Activated CD4-positive, alpha-beta T cell treated with anti-CD3 and anti-CD28 coated beads, Interleukin-2, amount 10 ng/mL, durations not matched to agents 7 days and 5 days (primary cell): Measurements from ENCODE around the gene SAP30L. TPM values are rescaled to one million over a fixed set of nuclear protein-coding genes. Genes with fewer than 3 reads are reported as not detected.
A peak's percentile ranks its signal among the peaks of the same experiment; 100 is the strongest.

Source experiments
- CTCF ChIA-PET: fragments of 350-600 bp; sonication (Branson Sonifier 250); formaldehyde crosslinking; loops from one replicate; lab custom pipeline; 2021; ENCODE audit warnings: antibody characterized with exemption; lab: Charles Lee
- POLR2A ChIA-PET: fragments of 350-600 bp; sonication (Branson Sonifier 250); formaldehyde crosslinking; loops from one replicate; lab custom pipeline; 2021; ENCODE audit warnings: antibody characterized with exemption; lab: Charles Lee
- DNase-seq: peaks from one replicate; pipeline ENCODE4 v3.0.0-alpha.2; 2020
- H3K27ac Mint-ChIP-seq: one replicate; pipeline ENCODE4 v1.8.0; 2021; ENCODE audit warnings: mild to moderate bottlenecking, moderate library complexity, mixed read lengths
- H3K27me3 Mint-ChIP-seq: one replicate; pipeline ENCODE4 v1.8.0; 2021; ENCODE audit warnings: mixed read lengths
- H3K36me3 Mint-ChIP-seq: one replicate; pipeline ENCODE4 v1.8.0; 2021; ENCODE audit warnings: low read depth, mixed read lengths
- H3K4me1 Mint-ChIP-seq: one replicate; pipeline ENCODE4 v1.8.0; 2021; ENCODE audit warnings: mixed read lengths
- H3K4me3 Mint-ChIP-seq: one replicate; pipeline ENCODE4 v1.8.0; 2021; ENCODE audit warnings: mild to moderate bottlenecking, moderate library complexity, mixed read lengths
- H3K9me3 Mint-ChIP-seq: one replicate; pipeline ENCODE4 v1.8.0; 2021; ENCODE audit warnings: mixed read lengths
- total RNA-seq, 2 experiments: library from RNA; stranded (reverse); gene quantifications; one replicate each; pipeline ENCODE4 v1.2.3, GENCODE V29; 2021

Gene SAP30L
- total RNA-seq, 2 experiments from 2014 or later = 46.8 to 47.4 TPM

- ChIA-PET CTCF (no interaction called here), POLR2A (no interaction called here)
- no peak for DNase-seq
- peak overlapping the region; percentile 49 for H3K4me3 Mint-ChIP-seq
- peaks cover 3% of the 10 kb centered on the region for H3K9me3 Mint-ChIP-seq
- peak overlapping the region; percentile 72 for H3K27ac Mint-ChIP-seq
- H3K36me3 Mint-ChIP-seq = peaks cover 5% of the 10 kb centered on the region
- peaks cover 28% of the 10 kb centered on the region for H3K4me1 Mint-ChIP-seq
- peaks cover 90% of the 10 kb centered on the region for H3K27me3 Mint-ChIP-seq
Observed at GRCh38 chr5:154479160-154479943, 33.6 kb downstream of the SAP30L start.

GRCh38 chr5:154479944-154480750 is 34.4 kb downstream of the SAP30L start:
- ChIA-PET CTCF (no interaction called here), POLR2A (no interaction called here)
- no peak overlapping the region for H3K27ac Mint-ChIP-seq
- peaks cover 3% of the 10 kb centered on the region for H3K9me3 Mint-ChIP-seq
- no peak for DNase-seq
- no peak overlapping the region for H3K4me3 Mint-ChIP-seq
- H3K27me3 Mint-ChIP-seq = peaks cover 90% of the 10 kb centered on the region
- peaks cover 20% of the 10 kb centered on the region for H3K4me1 Mint-ChIP-seq
- peaks cover 2% of the 10 kb centered on the region for H3K36me3 Mint-ChIP-seq

- POLR2A ChIA-PET = no interaction called here
Observed at GRCh38 chr5:154480847-154481246, 35.0 kb downstream of the SAP30L start.

GRCh38 chr5:154481584-154482381 is 36.0 kb downstream of the SAP30L start:
- peaks cover 90% of the 10 kb centered on the region for H3K27me3 Mint-ChIP-seq
- peaks cover 10% of the 10 kb centered on the region for H3K4me1 Mint-ChIP-seq
- POLR2A ChIA-PET = no interaction called here
- H3K27ac Mint-ChIP-seq = no peak overlapping the region
- DNase-seq = no peak
- H3K4me3 Mint-ChIP-seq = no peak overlapping the region
- CTCF ChIA-PET = no interaction called here
- peaks cover 2% of the 10 kb centered on the region for H3K36me3 Mint-ChIP-seq
- peaks cover 3% of the 10 kb centered on the region for H3K9me3 Mint-ChIP-seq

More at GRCh38 chr5:154480847-154481246, 35.0 kb downstream of the SAP30L start:
- CTCF ChIA-PET = no interaction called here
- Mint-ChIP-seq H3K27me3 (peaks cover 90% of the 10 kb centered on the region), H3K9me3 (peaks cover 3% of the 10 kb centered on the region), H3K36me3 (peaks cover 2% of the 10 kb centered on the region), H3K27ac (no peak overlapping the region), H3K4me3 (no peak overlapping the region), H3K4me1 (peaks cover 15% of the 10 kb centered on the region)
- DNase-seq = no peak

- no peak for DNase-seq
- POLR2A ChIA-PET = no interaction called here
- H3K9me3 Mint-ChIP-seq = no peaks in the 10 kb centered on the region
- H3K4me1 Mint-ChIP-seq = peaks cover 5% of the 10 kb centered on the region
- H3K27me3 Mint-ChIP-seq = peaks cover 90% of the 10 kb centered on the region
- H3K36me3 Mint-ChIP-seq = no peaks in the 10 kb centered on the region
- peak overlapping the region; percentile 1 for H3K27ac Mint-ChIP-seq
- CTCF ChIA-PET = interaction anchor here (1.7 kb wide), 1 partner anchor 109 kb away, joined by 3 read pairs; no protein-coding TSS in a partner anchor
- H3K4me3 Mint-ChIP-seq = peak overlapping the region; percentile 6
Observed at GRCh38 chr5:154482528-154483449, 37.0 kb downstream of the SAP30L start.

- Mint-ChIP-seq H3K27me3 (peaks cover 90% of the 10 kb centered on the region), H3K9me3 (no peaks in the 10 kb centered on the region), H3K27ac (peak overlapping the region; percentile 54), H3K4me3 (no peak overlapping the region), H3K36me3 (no peaks in the 10 kb centered on the region), H3K4me1 (peaks cover 5% of the 10 kb centered on the region)
- DNase-seq = no peak
- POLR2A ChIA-PET = no interaction called here
- CTCF ChIA-PET = interaction anchor here (1.3 to 1.7 kb wide), 2 partner anchors 16 to 107 kb away, joined by 3 read pairs; no protein-coding TSS in a partner anchor
Observed at GRCh38 chr5:154483654-154484392, 38.0 kb downstream of the SAP30L start.

GRCh38 chr5:154484393-154485095 is 38.7 kb downstream of the SAP30L start:
- no peak overlapping the region for H3K4me3 Mint-ChIP-seq
- H3K27ac Mint-ChIP-seq = no peak overlapping the region
- peaks cover 3% of the 10 kb centered on the region for H3K4me1 Mint-ChIP-seq
- H3K36me3 Mint-ChIP-seq = no peaks in the 10 kb centered on the region
- ChIA-PET CTCF (interaction anchor here (0.5 to 1.7 kb wide), 3 partner anchors 16 to 1236 kb away, joined by 3 read pairs; no protein-coding TSS in a partner anchor), POLR2A (no interaction called here)
- no peak for DNase-seq
- H3K27me3 Mint-ChIP-seq = peaks cover 86% of the 10 kb centered on the region
- H3K9me3 Mint-ChIP-seq = no peaks in the 10 kb centered on the region

- POLR2A ChIA-PET = no interaction called here
Observed at GRCh38 chr5:154485096-154485491, 39.3 kb downstream of the SAP30L start.

GRCh38 chr5:154485850-154486426 is 40.1 kb downstream of the SAP30L start:
- Mint-ChIP-seq H3K27ac (no peak overlapping the region), H3K36me3 (no peaks in the 10 kb centered on the region), H3K9me3 (no peaks in the 10 kb centered on the region), H3K4me1 (peaks cover 2% of the 10 kb centered on the region), H3K27me3 (peaks cover 81% of the 10 kb centered on the region), H3K4me3 (no peak overlapping the region)
- ChIA-PET CTCF (no interaction called here), POLR2A (no interaction called here)
- DNase-seq = no peak

More at GRCh38 chr5:154485096-154485491, 39.3 kb downstream of the SAP30L start:
- Mint-ChIP-seq H3K27ac (no peak overlapping the region), H3K27me3 (peaks cover 87% of the 10 kb centered on the region), H3K4me1 (peaks cover 2% of the 10 kb centered on the region), H3K36me3 (no peaks in the 10 kb centered on the region), H3K4me3 (no peak overlapping the region), H3K9me3 (no peaks in the 10 kb centered on the region)
- CTCF ChIA-PET = interaction anchor here (0.5 to 1.3 kb wide), 2 partner anchors 17 to 1235 kb away, joined by 3 read pairs; no protein-coding TSS in a partner anchor
- DNase-seq = no peak

GRCh38 chr5:154486427-154486866 is 40.6 kb downstream of the SAP30L start:
- no peaks in the 10 kb centered on the region for H3K9me3 Mint-ChIP-seq
- no peak for DNase-seq
- CTCF ChIA-PET = interaction anchor here (0.5 to 1.0 kb wide), 2 partner anchors 11 to 72 kb away, joined by 3 to 4 read pairs; no protein-coding TSS in a partner anchor
- H3K4me1 Mint-ChIP-seq = peaks cover 2% of the 10 kb centered on the region
- no peak overlapping the region for H3K27ac Mint-ChIP-seq
- H3K27me3 Mint-ChIP-seq = peaks cover 76% of the 10 kb centered on the region
- H3K4me3 Mint-ChIP-seq = no peak overlapping the region
- no peaks in the 10 kb centered on the region for H3K36me3 Mint-ChIP-seq
- POLR2A ChIA-PET = no interaction called here
